ENCODE data around the gene MZB1. TPM values are rescaled to one million over a fixed set of nuclear protein-coding genes. Genes with fewer than 3 reads are reported as not detected.
A peak's percentile ranks its signal among the peaks of the same experiment; 100 is the strongest.

Gene MZB1
- total RNA-seq, 1 donor from 2014 or later = 0.38 TPM

DNA sequence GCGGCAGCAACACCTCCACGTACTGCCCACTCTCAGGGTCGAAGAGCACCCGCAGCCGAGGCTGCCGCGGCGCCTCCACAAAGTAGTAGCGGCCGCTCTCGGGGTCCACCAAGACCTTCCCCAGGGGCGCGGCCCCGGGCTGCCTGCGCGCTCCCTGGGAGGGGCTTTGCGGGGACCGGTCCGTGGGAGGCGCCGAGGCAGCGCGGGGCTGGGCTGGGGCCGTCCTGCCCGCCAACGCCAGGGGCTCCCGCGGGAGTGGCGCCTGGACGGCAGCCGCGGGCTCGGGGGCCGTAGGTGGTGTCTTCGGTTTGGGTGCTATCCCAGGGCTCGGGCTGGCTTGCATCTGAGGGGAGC lies 2.6 kb upstream of the MZB1 start:
- DNase-seq (ENCODE audit: low spot score) = no peak
- no peak overlapping the region for H3K27ac Mint-ChIP-seq (ENCODE audit: unreplicated experiment)
- no peak overlapping the region for H3K4me3 Mint-ChIP-seq (ENCODE audit: unreplicated experiment)
- H3K27me3 Mint-ChIP-seq (ENCODE audit: unreplicated experiment) = peaks cover 16% of the 10 kb centered on the region
- H3K9me3 Mint-ChIP-seq (ENCODE audit: unreplicated experiment) = no peaks in the 10 kb centered on the region
- H3K36me3 Mint-ChIP-seq (ENCODE audit: low read depth, unreplicated experiment) = peaks cover 3% of the 10 kb centered on the region
- TF ChIP-seq, protein P1, sequence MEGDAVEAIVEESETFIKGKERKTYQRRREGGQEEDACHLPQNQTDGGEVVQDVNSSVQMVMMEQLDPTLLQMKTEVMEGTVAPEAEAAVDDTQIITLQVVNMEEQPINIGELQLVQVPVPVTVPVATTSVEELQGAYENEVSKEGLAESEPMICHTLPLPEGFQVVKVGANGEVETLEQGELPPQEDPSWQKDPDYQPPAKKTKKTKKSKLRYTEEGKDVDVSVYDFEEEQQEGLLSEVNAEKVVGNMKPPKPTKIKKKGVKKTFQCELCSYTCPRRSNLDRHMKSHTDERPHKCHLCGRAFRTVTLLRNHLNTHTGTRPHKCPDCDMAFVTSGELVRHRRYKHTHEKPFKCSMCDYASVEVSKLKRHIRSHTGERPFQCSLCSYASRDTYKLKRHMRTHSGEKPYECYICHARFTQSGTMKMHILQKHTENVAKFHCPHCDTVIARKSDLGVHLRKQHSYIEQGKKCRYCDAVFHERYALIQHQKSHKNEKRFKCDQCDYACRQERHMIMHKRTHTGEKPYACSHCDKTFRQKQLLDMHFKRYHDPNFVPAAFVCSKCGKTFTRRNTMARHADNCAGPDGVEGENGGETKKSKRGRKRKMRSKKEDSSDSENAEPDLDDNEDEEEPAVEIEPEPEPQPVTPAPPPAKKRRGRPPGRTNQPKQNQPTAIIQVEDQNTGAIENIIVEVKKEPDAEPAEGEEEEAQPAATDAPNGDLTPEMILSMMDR (IDR thresholded peaks at IDR 0.05; ENCODE audit: unreplicated experiment) = peak; percentile 75
- peaks cover 40% of the 10 kb centered on the region for H3K4me1 Mint-ChIP-seq (ENCODE audit: unreplicated experiment)

DNA sequence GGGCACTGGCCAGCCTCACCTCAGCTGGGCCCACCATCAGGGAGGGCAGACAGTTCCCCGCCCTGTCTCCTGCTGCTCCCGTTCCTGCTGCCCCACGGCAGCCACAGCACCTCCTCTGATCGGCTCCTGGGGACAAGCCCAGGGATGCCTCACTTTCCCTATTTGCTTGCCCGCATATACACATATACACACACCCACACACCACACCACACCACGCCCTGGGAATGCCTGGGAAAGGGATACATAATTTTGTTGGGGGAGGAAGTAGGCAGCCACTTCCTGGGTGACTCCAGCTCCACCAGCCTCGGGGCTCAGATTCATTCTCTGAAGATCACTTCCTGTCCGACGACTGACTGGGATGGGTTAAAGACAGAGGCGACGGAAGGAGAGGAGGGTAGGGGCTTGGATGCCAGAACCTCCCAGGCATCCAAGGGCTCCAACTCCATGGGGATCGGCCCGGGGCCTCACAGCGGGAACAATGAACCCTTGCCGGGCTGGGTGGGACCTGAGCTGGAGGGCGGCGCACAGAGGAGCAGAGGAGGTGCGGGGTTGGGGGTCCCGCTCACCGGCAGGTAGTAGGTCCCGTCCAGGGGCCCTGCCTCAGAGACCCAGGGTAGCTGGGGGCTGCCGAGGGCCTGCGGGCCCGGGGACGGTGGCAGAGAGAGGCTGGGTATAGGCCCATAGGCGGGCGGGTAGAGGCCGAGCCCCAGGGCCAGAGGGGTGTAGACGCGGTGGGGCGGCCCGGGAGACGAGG lies 2.0 kb upstream of the MZB1 start:
- TF ChIP-seq, protein P1 (IDR thresholded peaks at IDR 0.05; ENCODE audit: unreplicated experiment) = no peak
- Mint-ChIP-seq H3K27ac (ENCODE audit: unreplicated experiment) (peak overlapping the region; percentile 70), H3K4me1 (ENCODE audit: unreplicated experiment) (peaks cover 36% of the 10 kb centered on the region), H3K27me3 (ENCODE audit: unreplicated experiment) (peaks cover 14% of the 10 kb centered on the region), H3K36me3 (ENCODE audit: low read depth, unreplicated experiment) (peaks cover 3% of the 10 kb centered on the region), H3K4me3 (ENCODE audit: unreplicated experiment) (peak overlapping the region; percentile 69), H3K9me3 (ENCODE audit: unreplicated experiment) (no peaks in the 10 kb centered on the region)
- DNase-seq (ENCODE audit: low spot score) = peak; percentile 15

DNA sequence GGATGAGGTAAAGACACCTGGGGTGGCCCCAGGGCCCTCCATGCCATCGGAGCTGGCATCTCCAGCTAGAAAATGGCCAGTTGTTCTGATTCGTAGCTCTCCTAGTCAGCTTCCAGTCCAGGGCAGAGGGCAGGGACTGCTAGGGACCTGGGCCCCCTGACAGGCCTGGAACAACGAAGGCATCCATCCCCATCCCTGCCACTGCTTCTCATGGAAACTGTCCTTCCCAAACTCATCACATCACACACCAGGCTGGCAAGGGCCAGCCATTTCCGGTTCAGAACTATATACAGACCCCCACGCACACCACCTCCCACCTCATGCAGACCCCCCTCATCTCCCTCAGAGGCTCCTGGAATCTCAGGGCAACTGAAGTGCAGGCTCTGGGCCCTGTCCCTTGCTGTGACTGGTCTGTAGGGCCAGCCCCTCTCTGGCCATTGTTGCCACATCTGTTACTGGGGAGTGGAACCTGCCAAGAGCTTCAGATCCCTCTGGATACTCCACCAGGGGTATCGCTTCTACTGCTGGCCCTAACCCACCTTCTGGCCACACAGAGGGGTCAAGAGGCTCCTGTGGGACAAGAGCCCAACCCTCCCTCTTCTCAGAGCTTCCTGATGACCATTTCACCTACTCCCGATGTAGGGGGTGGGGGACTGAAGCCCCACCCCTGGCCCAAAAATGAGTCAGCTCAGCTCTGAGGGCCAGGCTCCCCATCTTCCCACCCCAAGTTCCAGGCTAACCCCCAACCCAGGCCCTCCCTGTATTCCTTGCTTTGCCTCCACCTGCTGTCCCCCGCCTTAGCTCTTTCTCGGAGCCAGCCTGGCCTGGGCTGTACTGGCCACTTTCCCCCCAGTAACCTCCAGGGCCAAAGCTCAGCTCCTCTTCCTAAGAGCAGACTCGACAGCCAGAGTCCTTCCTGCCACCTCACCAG lies 1.2 kb upstream of the MZB1 start:
- Mint-ChIP-seq H3K27ac (ENCODE audit: unreplicated experiment) (no peak overlapping the region), H3K4me1 (ENCODE audit: unreplicated experiment) (peaks cover 27% of the 10 kb centered on the region), H3K9me3 (ENCODE audit: unreplicated experiment) (no peaks in the 10 kb centered on the region), H3K36me3 (ENCODE audit: low read depth, unreplicated experiment) (no peaks in the 10 kb centered on the region), H3K27me3 (ENCODE audit: unreplicated experiment) (peaks cover 9% of the 10 kb centered on the region), H3K4me3 (ENCODE audit: unreplicated experiment) (no peak overlapping the region)
- TF ChIP-seq, protein P1 (IDR thresholded peaks at IDR 0.05; ENCODE audit: unreplicated experiment) = no peak
- no peak for DNase-seq (ENCODE audit: low spot score)

DNA sequence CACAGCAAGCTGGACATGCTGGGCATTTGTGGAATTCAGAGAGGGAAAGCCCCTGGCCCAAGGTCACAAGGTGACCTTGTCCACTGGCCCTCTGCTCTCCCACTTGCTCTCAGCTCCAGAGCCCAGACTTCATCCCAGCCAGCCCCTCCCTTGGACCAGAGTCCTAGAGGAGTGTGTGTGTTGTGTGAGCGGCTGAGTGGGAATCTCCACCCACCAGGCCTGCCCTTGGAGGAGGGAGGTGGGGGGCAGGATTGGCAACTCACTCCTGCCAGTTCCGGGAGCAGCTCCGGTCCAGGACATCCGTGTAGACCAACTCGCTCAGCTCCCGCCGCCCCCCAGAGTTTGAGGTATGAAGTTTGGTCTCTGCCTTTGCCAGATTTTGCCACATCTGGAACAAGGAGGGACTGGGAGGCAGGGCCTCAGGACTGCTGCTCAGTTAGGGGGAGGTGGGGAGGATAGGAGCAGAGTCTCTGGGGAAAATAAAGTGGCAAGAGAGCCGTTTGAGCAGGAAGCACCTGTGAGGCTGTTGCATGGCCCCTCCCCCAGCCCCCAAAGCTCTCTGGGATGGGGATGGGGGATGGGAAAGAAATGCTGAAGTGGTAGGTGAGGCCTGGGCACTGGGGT lies 1.4 kb downstream of the MZB1 start:
- H3K4me1 Mint-ChIP-seq (ENCODE audit: unreplicated experiment) = peaks cover 27% of the 10 kb centered on the region
- peak overlapping the region; percentile 48 for H3K27ac Mint-ChIP-seq (ENCODE audit: unreplicated experiment)
- peak; percentile 32 for DNase-seq (ENCODE audit: low spot score)
- TF ChIP-seq, protein P1 (IDR thresholded peaks at IDR 0.05; ENCODE audit: unreplicated experiment) = no peak
- H3K4me3 Mint-ChIP-seq (ENCODE audit: unreplicated experiment) = no peak overlapping the region
- H3K27me3 Mint-ChIP-seq (ENCODE audit: unreplicated experiment) = peaks cover 6% of the 10 kb centered on the region
- H3K9me3 Mint-ChIP-seq (ENCODE audit: unreplicated experiment) = no peaks in the 10 kb centered on the region
- no peaks in the 10 kb centered on the region for H3K36me3 Mint-ChIP-seq (ENCODE audit: low read depth, unreplicated experiment)
